Measurements from ENCODE around the gene JUND. TPM values are rescaled to one million over a fixed set of nuclear protein-coding genes. Genes with fewer than 3 reads are reported as not detected.

Gene JUND
- polyA plus RNA-seq, 1 donor (not counting 4 experiments of a cell fraction or from before 2014, with no cell fraction given) = 17.2 TPM

DNA sequence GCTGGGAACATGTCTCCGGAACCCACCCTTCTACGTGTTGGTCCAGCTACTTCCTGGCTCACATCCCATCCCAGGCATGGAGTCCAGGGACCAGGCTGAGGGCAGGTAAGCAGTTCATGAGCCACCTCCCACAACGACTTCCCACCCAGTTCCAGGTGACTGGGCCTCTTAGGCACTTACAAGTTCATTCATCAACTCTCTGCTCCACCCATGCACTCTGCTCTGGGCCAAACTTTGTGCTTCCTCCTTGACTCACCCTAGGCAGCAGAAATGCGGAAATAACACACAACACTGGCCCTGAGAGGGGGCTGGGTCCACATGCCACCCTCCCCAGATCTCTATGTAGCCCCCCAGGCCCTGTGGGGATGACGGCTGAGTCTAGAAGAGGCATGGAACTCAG is 27.7 kb downstream of the JUND start:
- DNase-seq (ENCODE audit: low read depth, low spot score) (no peak), FAIRE-seq (peak; percentile 92)
- H3K4me1 ChIP-seq (ENCODE audit: control insufficient read depth, extremely low read depth, insufficient read depth, low read length) = peaks cover 21% of the 10 kb centered on the region
- no peaks in the 10 kb centered on the region for H4K20me1 ChIP-seq (ENCODE audit: control insufficient read depth, extremely low read depth, insufficient read depth, low read length)
- dilution Hi-C loops (cut with MboI; ENCODE audit: extremely low pct_ligation_motif_present, low sequenced_read_pairs) = no loop called here
- H2AFZ ChIP-seq (ENCODE audit: control insufficient read depth, low read length) = peak overlapping the region; percentile 35
- H3K4me3 ChIP-seq (ENCODE audit: control insufficient read depth in 2 of 3, extremely low read depth in 1 of 3, insufficient read depth in 2 of 3, low read depth in 1 of 3, low read length in 3 of 3) = no peak overlapping the region
- no peaks in the 10 kb centered on the region for H3K36me3 ChIP-seq (ENCODE audit: control insufficient read depth in 2 of 2, extremely low read depth in 1 of 2, insufficient read depth in 2 of 2, low read length in 2 of 2)
- no peak overlapping the region for H3K9ac ChIP-seq (ENCODE audit: control insufficient read depth, extremely low read depth, insufficient read depth, low read length)
- H3K27me3 ChIP-seq (ENCODE audit: control insufficient read depth, extremely low read depth, insufficient read depth, low read length) = no peaks in the 10 kb centered on the region
- peak overlapping the region; percentile 20 for H3K4me2 ChIP-seq (ENCODE audit: control insufficient read depth, extremely low read depth, insufficient read depth, low read depth, low read length)
- no peak for TF ChIP-seq CTCF (optimal IDR thresholded peaks at IDR 0.05 in 1 of 3, IDR thresholded peaks at IDR 0.05 in 1 of 3, conservative IDR thresholded peaks at IDR 0.05 in 1 of 3; ENCODE audit: extremely low read depth in 1 of 3, insufficient read depth in 2 of 3, low read length in 3 of 3)
- no peak for TF ChIP-seq EZH2 (IDR thresholded peaks at IDR 0.05; ENCODE audit: low read length)
- no peaks in the 10 kb centered on the region for H3K79me2 ChIP-seq (ENCODE audit: control insufficient read depth, insufficient read depth, low read length)
- no peaks in the 10 kb centered on the region for H3K9me3 ChIP-seq (ENCODE audit: control insufficient read depth, low read depth, low read length)
- H3K9me1 ChIP-seq (ENCODE audit: control insufficient read depth, extremely low read depth, insufficient read depth, low read length) = no peaks in the 10 kb centered on the region
- no peak overlapping the region for H3K27ac ChIP-seq (ENCODE audit: control insufficient read depth, insufficient read depth, low read length)

GRCh38 chr19:18253130-18253529 is 28.3 kb downstream of the JUND start:
- no peak for DNase-seq (ENCODE audit: low read depth, low spot score)
- no peak overlapping the region for H3K4me3 ChIP-seq (ENCODE audit: control insufficient read depth in 2 of 3, extremely low read depth in 1 of 3, insufficient read depth in 2 of 3, low read depth in 1 of 3, low read length in 3 of 3)
- no peak for TF ChIP-seq CTCF (optimal IDR thresholded peaks at IDR 0.05 in 1 of 3, IDR thresholded peaks at IDR 0.05 in 1 of 3, conservative IDR thresholded peaks at IDR 0.05 in 1 of 3; ENCODE audit: extremely low read depth in 1 of 3, insufficient read depth in 2 of 3, low read length in 3 of 3)
- TF ChIP-seq EZH2 (IDR thresholded peaks at IDR 0.05; ENCODE audit: low read length) = no peak
- no peaks in the 10 kb centered on the region for H3K27me3 ChIP-seq (ENCODE audit: control insufficient read depth, extremely low read depth, insufficient read depth, low read length)
- H3K27ac ChIP-seq (ENCODE audit: control insufficient read depth, insufficient read depth, low read length) = no peak overlapping the region
- H3K4me1 ChIP-seq (ENCODE audit: control insufficient read depth, extremely low read depth, insufficient read depth, low read length) = peaks cover 21% of the 10 kb centered on the region
- H3K9me3 ChIP-seq (ENCODE audit: control insufficient read depth, low read depth, low read length) = no peaks in the 10 kb centered on the region
- no peak for FAIRE-seq
- dilution Hi-C loops (cut with MboI; ENCODE audit: extremely low pct_ligation_motif_present, low sequenced_read_pairs) = no loop called here
- no peak overlapping the region for H2AFZ ChIP-seq (ENCODE audit: control insufficient read depth, low read length)
- no peaks in the 10 kb centered on the region for H3K79me2 ChIP-seq (ENCODE audit: control insufficient read depth, insufficient read depth, low read length)
- no peaks in the 10 kb centered on the region for H4K20me1 ChIP-seq (ENCODE audit: control insufficient read depth, extremely low read depth, insufficient read depth, low read length)
- no peaks in the 10 kb centered on the region for H3K36me3 ChIP-seq (ENCODE audit: control insufficient read depth in 2 of 2, extremely low read depth in 1 of 2, insufficient read depth in 2 of 2, low read length in 2 of 2)
- no peaks in the 10 kb centered on the region for H3K9me1 ChIP-seq (ENCODE audit: control insufficient read depth, extremely low read depth, insufficient read depth, low read length)
- H3K4me2 ChIP-seq (ENCODE audit: control insufficient read depth, extremely low read depth, insufficient read depth, low read depth, low read length) = no peak overlapping the region
- no peak overlapping the region for H3K9ac ChIP-seq (ENCODE audit: control insufficient read depth, extremely low read depth, insufficient read depth, low read length)
